Kidney (tissue), 14 donors: ENCODE measurements around the gene INAFM2. TPM values are rescaled to one million over a fixed set of nuclear protein-coding genes. Genes with fewer than 3 reads are reported as not detected.
A peak's percentile ranks its signal among the peaks of the same experiment; 100 is the strongest.

Source experiments
- DNase-seq, 5 donors: peaks; one replicate each; pipeline ENCODE4 v3.0.0-alpha.2; 2013 to 2020
- FAIRE-seq: peaks from 2 replicates; lab custom pipeline; 2012; peaks lifted over from hg19 to GRCh38; lab: Jason Lieb, UNC
- H3K27ac ChIP-seq, 2 donors: one replicate each; pipeline ENCODE4 v1.7.0; 2013; ENCODE audit warnings: low read depth in 2 of 2, low read length in 2 of 2, inconsistent platforms in 1 of 2
- H3K27me3 ChIP-seq: one replicate; pipeline ENCODE4 v1.7.1; 2013; ENCODE audit warnings: low read length, inconsistent platforms; ENCODE audit not compliant: control insufficient read depth, insufficient read depth
- H3K36me3 ChIP-seq, 3 donors: one replicate each; pipeline versions ENCODE4 v1.7.0 to v1.7.1; 2013; ENCODE audit warnings: low read length in 3 of 3, control low read depth in 1 of 3, inconsistent platforms in 1 of 3; ENCODE audit not compliant: insufficient read depth in 3 of 3, control insufficient read depth in 2 of 3
- H3K4me1 ChIP-seq, 3 donors: one replicate each; pipeline versions ENCODE4 v1.7.0 to v1.7.1; 2013; ENCODE audit warnings: low read length in 3 of 3, inconsistent platforms in 1 of 3, low read depth in 1 of 3; ENCODE audit not compliant: control insufficient read depth in 2 of 3, insufficient read depth in 2 of 3
- H3K4me3 ChIP-seq, 3 donors: one replicate each; pipeline versions ENCODE4 v1.7.0 to v1.8.1; 2013; ENCODE audit warnings: low read length in 3 of 3, control low read depth in 1 of 3, inconsistent platforms in 1 of 3
- H3K9ac ChIP-seq, 3 donors: one replicate each; pipeline versions ENCODE4 v1.7.0 to v1.7.1; 2013; ENCODE audit warnings: low read length in 3 of 3, control low read depth in 1 of 3, inconsistent platforms in 1 of 3
- H3K9me3 ChIP-seq, 3 donors: one replicate each; pipeline versions ENCODE4 v1.7.0 to v1.7.1; 2013; ENCODE audit warnings: low read length in 3 of 3, control low read depth in 1 of 3, inconsistent platforms in 1 of 3; ENCODE audit not compliant: control insufficient read depth in 2 of 3, insufficient read depth in 1 of 3
- intact Hi-C: fragments of 100-400 bp; cut with DNase I; formaldehyde crosslinking; loops from one replicate; pipeline ENCODE4 v1.11.1; 2022
- polyA plus RNA-seq: library from polyadenylated mRNA; stranded (reverse); fragments of 350-450 nt; fragmentation: Illumina TruSeq; extraction: RNeasy Lipid Tissue Mini Kit (QIAGEN cat#74804); gene quantifications from one replicate; pipeline ENCODE4 v1.2.3, GENCODE V29; 2014; ENCODE audit warnings: low read depth, low replicate concordance; ENCODE audit not compliant: insufficient read depth
- total RNA-seq: library from RNA; stranded (reverse); fragmentation: NEBNext Ultra II Directional; extraction: Animal tissue kit (Norgen Biotek cat#: 25700); gene quantifications from one replicate; pipeline ENCODE4 v1.2.1, GENCODE V29; 2021
- TF ChIP-seq, protein P1 (sequence below): IDR thresholded peaks from 3 replicates; pipeline ENCODE4 v1.5.1; 2012; ENCODE audit warnings: mild to moderate bottlenecking, moderate library complexity, borderline replicate concordance; ENCODE audit not compliant: insufficient read depth; ENCODE audit errors: extremely low read depth
- donor health status: control.
- donor health status: control.
- donor health status: control.
- donor health status: control.
- donor health status: control.
- donor health status: DM: yes; HTN: yes; CAD: no.
- donor health status: Normal renal cell carcinoma (clear cell type).

The INAFM2 gene
- total and polyA plus RNA-seq, 2 donors from 2014 or later, result 14.7 to 21.6 TPM

DNA sequence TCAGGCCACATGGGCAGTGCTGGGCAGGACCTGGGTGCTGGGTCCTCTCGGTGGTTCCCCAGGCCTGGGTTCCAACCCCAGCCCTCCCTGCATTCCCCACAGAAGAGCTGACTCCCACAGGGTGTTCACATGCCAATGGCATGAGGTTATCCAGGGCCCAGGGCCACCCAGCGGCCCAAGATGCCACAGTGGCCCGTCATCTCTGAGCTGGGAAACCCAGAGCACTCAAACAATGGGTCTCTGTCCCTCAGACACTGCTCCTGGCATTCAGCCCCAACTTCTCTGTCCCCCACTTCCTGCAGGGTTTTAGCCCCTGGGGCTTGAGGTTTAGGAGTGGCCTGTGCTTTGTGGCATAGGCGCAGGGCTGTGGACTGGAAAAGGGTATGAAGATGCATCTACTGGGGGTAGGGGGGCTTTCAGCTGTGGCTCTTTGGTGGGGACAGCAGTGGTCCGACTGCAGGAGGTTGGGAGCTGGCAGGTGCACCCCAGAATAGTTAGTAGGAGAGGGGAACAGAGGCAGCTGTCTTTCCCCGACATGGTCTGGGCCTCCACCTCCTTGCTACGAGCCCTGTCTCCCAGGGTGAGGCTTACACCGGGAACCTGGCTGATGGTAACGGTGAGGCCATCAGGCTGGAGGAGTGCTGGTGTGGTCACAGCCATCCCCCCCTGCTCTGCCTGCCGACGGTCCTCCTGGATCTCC, 15.6 kb downstream of the INAFM2 start:
- H3K27ac ChIP-seq, result peak overlapping the region; percentile 89 to 96
- DNase-seq, result peak in 2 of 5 donors; percentile 20 to 81
- TF ChIP-seq, protein P1, sequence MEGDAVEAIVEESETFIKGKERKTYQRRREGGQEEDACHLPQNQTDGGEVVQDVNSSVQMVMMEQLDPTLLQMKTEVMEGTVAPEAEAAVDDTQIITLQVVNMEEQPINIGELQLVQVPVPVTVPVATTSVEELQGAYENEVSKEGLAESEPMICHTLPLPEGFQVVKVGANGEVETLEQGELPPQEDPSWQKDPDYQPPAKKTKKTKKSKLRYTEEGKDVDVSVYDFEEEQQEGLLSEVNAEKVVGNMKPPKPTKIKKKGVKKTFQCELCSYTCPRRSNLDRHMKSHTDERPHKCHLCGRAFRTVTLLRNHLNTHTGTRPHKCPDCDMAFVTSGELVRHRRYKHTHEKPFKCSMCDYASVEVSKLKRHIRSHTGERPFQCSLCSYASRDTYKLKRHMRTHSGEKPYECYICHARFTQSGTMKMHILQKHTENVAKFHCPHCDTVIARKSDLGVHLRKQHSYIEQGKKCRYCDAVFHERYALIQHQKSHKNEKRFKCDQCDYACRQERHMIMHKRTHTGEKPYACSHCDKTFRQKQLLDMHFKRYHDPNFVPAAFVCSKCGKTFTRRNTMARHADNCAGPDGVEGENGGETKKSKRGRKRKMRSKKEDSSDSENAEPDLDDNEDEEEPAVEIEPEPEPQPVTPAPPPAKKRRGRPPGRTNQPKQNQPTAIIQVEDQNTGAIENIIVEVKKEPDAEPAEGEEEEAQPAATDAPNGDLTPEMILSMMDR, result no peak
- no peaks in the 10 kb centered on the region for H3K9me3 ChIP-seq
- H3K4me3 ChIP-seq, result no peak overlapping the region
- H3K9ac ChIP-seq, result peak overlapping the region in 1 of 3 donors; percentile 77
- no peak for FAIRE-seq
- H3K36me3 ChIP-seq, result no peaks in the 10 kb centered on the region
- intact Hi-C loops, result no loop called here
- no peaks in the 10 kb centered on the region for H3K27me3 ChIP-seq
- H3K4me1 ChIP-seq, result peaks cover 0 to 41% (median 18%) of the 10 kb centered on the region in 3 donors

DNA sequence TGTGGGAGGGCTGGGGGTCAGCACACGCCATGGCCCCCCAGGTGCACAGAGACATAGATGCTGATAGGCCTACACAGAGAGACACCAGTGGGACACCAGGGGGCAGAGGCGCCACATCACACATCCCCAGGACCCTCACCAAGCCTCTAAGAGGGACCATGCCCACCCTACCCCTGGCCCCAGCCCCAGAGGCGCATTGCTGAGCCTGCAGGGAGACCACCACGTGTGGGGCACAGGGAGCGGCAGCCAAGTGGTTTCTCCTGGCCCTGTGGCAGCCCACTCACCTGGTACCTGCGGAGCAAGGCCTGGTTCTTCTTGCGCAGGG, 16.1 kb downstream of the INAFM2 start:
- Histone ChIP-seq H3K4me3 (peak overlapping the region in 1 of 3 donors; percentile 10), H3K9me3 (no peaks in the 10 kb centered on the region), H3K4me1 (peaks cover 0 to 36% (median 18%) of the 10 kb centered on the region in 3 donors), H3K9ac (peak overlapping the region in 2 of 3 donors; percentile 39 to 77), H3K36me3 (no peaks in the 10 kb centered on the region), H3K27ac (peak overlapping the region; percentile 89 to 96), H3K27me3 (no peaks in the 10 kb centered on the region)
- no peak for FAIRE-seq
- TF ChIP-seq, protein P1, result no peak
- peak in 2 of 5 donors; percentile 61 to 72 for DNase-seq
- intact Hi-C loops, result no loop called here

DNA sequence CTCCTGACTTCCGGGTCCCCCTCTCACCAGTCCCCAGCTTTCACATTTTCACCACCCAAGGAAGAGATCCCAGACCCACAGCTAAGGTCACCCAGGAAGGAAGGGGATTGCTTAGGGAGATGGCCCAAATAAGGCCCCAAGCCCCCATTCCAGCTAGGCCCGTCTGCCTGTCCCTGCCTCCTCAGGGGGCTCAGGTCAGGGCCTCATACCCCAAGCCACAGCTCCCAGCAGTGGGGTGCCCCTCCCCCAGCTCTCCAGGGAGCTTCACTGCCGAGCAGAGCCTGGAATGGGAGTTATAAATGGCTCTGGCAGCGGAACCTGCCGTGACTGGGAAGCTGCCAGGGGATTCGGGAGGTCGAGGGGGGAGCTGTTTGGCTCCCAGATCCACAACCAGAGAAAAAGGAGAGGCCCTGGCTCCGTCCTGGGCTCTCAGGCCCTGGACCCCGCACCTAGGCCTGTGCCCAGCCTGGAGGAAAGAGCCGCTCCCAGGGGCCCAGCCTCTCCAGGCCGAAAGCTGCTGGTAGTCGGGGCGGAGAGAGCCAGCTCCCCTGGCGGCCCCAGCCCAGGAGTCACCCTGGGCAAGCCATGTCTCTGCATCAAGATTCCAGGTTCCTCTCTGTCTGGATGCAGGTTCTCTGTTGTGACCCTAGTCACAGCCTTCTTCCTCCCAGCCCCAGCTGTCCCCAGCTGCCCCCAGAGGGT, 16.7 kb downstream of the INAFM2 start:
- Histone ChIP-seq H3K9me3 (no peaks in the 10 kb centered on the region), H3K36me3 (no peaks in the 10 kb centered on the region), H3K27me3 (no peaks in the 10 kb centered on the region), H3K4me3 (peak overlapping the region in 2 of 3 donors; percentile 28 to 43), H3K27ac (peak overlapping the region; percentile 89 to 96), H3K4me1 (peaks cover 0 to 33% (median 18%) of the 10 kb centered on the region in 3 donors), H3K9ac (peak overlapping the region in 2 of 3 donors; percentile 61 to 77)
- DNase-seq (peak; percentile 45 to 90 (median 66)), FAIRE-seq (no peak)
- intact Hi-C loops, result no loop called here
- TF ChIP-seq, protein P1, result no peak
